Gastrocnemius medialis (tissue), 4 donors: Measurements from ENCODE around the gene LZTS2. TPM values are rescaled to one million over a fixed set of nuclear protein-coding genes. Genes with fewer than 3 reads are reported as not detected.

Experiments used
- ATAC-seq, 2 donors: fragments of 150-250 bp; one replicate each; pipeline ENCODE4 v1.9.1; 2016
- DNase-seq, 2 donors: peaks; one replicate each; pipeline ENCODE4 v3.0.0-alpha.2; 2019
- H3K27ac ChIP-seq, 4 donors: fragments of 200-600 bp; sonication (generic); 1 replicate in 1 of 4; 2 replicates in 3 of 4; pipeline ENCODE4 v1.5.1; 2016 to 2018; ENCODE audit warnings: mild to moderate bottlenecking in 2 of 4, moderate library complexity in 1 of 4
- H3K27me3 ChIP-seq, 3 donors: fragments of 200-600 bp; sonication (generic) in 2 of 3; 1 replicate in 1 of 3; 2 replicates in 2 of 3; pipeline versions ENCODE4 v1.5.1 to v1.6.0; 2016 to 2019; ENCODE audit warnings: mild to moderate bottlenecking in 1 of 3, moderate library complexity in 1 of 3
- H3K36me3 ChIP-seq, 2 donors: fragments of 200-600 bp; sonication (generic) in 1 of 2; one replicate each; pipeline ENCODE4 v1.5.1; 2017 to 2018
- H3K4me1 ChIP-seq, 2 donors: fragments of 200-600 bp; sonication (generic) in 1 of 2; one replicate each; pipeline ENCODE4 v1.5.1; 2016 to 2017; ENCODE audit warnings: mild to moderate bottlenecking in 2 of 2
- H3K4me3 ChIP-seq, 4 donors: fragments of 200-600 bp; sonication (generic) in 3 of 4; 1 replicate in 1 of 4; 2 replicates in 3 of 4; pipeline ENCODE4 v1.5.1; 2016 to 2019; ENCODE audit warnings: mild to moderate bottlenecking in 2 of 4
- H3K9me3 ChIP-seq, 3 donors: fragments of 200-600 bp; sonication (generic) in 2 of 3; 1 replicate in 1 of 3; 2 replicates in 2 of 3; pipeline ENCODE4 v1.5.1; 2016 to 2019
- POLR2A ChIP-seq, 2 donors: fragments of 450-650 bp; IDR thresholded peaks; one replicate each; pipeline ENCODE4 v1.6.1; 2017; ENCODE audit warnings: antibody characterized with exemption in 2 of 2, mild to moderate bottlenecking in 2 of 2, moderate library complexity in 2 of 2
- in situ Hi-C, 4 donors: fragments of 200-750 bp; cut with MboI; loops; one replicate each; pipeline versions ENCODE4 v1.15.0 to v1.8.0; 2017; ENCODE audit warnings: low sequenced_read_pairs in 4 of 4
- intact Hi-C: fragments of 100-400 bp; cut with DNase I; formaldehyde crosslinking; loops from one replicate; pipeline ENCODE4 v1.15.1; 2023; ENCODE audit warnings: low total_unique reads
- total RNA-seq, 4 donors: library from RNA; depleted of rRNA; stranded (reverse); fragments of >200 nt; gene quantifications; one replicate each; pipeline versions ENCODE4 v1.1.0 to v1.2.3, GENCODE V29; 2016
- TF ChIP-seq, protein P1 (sequence below), 5 experiments: fragments of 450-650 bp in 3 of 5; fragments of 200-600 bp in 2 of 5; sonication (generic) in 2 of 5; IDR thresholded peaks in 4 of 5; conservative IDR thresholded peaks in 1 of 5; 1 replicate in 4 of 5; 2 replicates in 1 of 5; pipeline ENCODE4 v1.5.1; 2016 to 2019; ENCODE audit warnings: antibody characterized with exemption in 5 of 5, mild to moderate bottlenecking in 3 of 5, moderate library complexity in 3 of 5

The LZTS2 gene
- total RNA-seq, 4 donors from 2014 or later, result 22.5 to 44.7 (median 26.7) TPM

DNA sequence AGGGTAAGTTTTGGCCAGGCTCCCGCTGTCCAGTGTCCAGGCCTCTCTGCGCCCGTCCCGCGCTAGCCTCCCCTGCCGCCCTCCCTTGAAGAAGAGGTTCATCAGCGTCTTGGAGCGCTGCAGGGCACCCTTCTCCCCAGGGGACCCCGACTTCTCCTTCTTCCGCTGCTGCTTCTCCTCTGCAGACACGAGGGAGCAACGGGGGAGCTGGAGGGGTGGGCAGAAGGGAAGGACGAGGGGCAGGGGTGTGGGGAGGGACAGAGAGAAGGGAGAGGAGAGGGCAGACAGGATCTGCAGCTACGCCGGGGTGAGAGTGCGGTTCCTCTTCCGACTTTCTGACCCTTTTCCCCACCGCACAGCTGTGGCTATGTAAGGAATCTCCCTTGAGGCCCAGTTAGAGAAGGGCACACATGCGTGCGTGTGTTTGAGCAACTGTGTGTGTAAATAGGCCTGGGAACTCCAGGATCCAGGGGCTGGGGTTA, 18.6 kb downstream of the LZTS2 start:
- in situ Hi-C loops, result no loop called here

DNA sequence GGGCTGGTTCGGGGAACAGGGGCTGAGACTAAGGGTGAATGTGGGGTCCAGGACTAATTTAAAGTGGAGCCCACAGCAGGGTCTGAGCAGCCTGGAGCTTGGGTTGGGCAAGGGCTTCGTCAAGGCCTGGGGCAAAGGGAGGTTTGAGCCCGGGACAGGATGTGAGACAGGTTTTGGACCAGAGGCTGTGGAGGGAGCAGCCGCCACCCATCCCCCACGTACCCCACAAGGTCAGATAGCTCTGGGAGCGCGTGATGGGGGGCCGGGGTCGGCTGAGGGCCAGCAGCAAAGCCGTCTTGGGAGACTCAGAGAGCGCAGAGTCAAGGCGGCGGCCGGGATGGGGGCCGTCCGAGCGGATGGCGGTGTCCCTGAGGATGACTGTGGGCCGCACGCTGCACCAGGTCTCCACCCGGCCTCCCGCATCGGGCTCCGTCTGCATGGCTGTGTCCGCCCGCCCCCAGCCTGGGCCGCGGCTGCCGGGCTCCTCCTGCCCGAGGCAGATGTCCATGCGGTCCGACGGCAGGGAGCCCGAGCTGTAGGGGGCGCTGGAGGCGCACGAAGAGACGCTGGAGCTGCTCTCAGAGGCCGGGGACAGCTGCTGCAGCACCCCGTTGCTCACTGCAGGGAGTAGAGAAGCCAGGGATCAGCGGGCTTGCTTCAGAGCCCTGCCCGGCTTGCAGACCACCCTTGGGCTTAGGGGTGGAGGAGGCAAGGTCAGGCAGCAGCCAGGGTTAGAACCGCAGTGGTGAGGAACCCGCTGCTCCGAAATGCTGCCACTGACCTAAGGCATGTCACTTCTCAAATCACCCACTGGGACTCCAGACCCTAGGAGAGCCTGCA, 19.2 kb downstream of the LZTS2 start:
- in situ Hi-C loops, result no loop called here
- no peak overlapping the region for H3K4me3 ChIP-seq

More for the DNA sequence above, 18.6 kb downstream of the LZTS2 start:
- Histone ChIP-seq H3K36me3 (no peaks in the 10 kb centered on the region), H3K27ac (peak overlapping the region in 3 of 4 donors; percentile 30 to 55 (median 39)), H3K4me1 (peaks cover 2 to 6% of the 10 kb centered on the region in 2 donors), H3K27me3 (no peaks in the 10 kb centered on the region), H3K9me3 (no peaks in the 10 kb centered on the region), H3K4me3 (no peak overlapping the region)
- ATAC-seq, result peak in 1 of 2 donors; percentile 29
- intact Hi-C loops, result no loop called here
- DNase-seq, result no peak
- TF ChIP-seq POLR2A (IDR thresholded peaks at IDR 0.05), result no peak
- TF ChIP-seq, protein P1, sequence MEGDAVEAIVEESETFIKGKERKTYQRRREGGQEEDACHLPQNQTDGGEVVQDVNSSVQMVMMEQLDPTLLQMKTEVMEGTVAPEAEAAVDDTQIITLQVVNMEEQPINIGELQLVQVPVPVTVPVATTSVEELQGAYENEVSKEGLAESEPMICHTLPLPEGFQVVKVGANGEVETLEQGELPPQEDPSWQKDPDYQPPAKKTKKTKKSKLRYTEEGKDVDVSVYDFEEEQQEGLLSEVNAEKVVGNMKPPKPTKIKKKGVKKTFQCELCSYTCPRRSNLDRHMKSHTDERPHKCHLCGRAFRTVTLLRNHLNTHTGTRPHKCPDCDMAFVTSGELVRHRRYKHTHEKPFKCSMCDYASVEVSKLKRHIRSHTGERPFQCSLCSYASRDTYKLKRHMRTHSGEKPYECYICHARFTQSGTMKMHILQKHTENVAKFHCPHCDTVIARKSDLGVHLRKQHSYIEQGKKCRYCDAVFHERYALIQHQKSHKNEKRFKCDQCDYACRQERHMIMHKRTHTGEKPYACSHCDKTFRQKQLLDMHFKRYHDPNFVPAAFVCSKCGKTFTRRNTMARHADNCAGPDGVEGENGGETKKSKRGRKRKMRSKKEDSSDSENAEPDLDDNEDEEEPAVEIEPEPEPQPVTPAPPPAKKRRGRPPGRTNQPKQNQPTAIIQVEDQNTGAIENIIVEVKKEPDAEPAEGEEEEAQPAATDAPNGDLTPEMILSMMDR (IDR thresholded peaks at IDR 0.05 in 4 of 5, conservative IDR thresholded peaks at IDR 0.05 in 1 of 5), result no peak

DNA sequence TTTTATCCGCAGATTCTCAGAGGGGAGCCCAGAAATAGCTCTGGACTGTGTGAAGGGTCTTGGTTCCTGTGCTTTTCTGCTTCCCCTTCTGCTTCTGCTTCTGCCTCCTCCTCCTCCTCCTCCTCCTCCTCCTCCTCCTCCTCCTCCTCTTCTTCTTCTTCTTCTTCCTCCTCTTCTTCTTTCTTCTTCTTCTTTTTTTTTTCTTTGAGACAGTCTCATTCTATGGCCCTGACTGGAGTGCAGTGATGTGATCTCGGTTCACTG, 19.8 kb downstream of the LZTS2 start:
- TF ChIP-seq, protein P1 (IDR thresholded peaks at IDR 0.05 in 4 of 5, conservative IDR thresholded peaks at IDR 0.05 in 1 of 5), result no peak
- no peak for TF ChIP-seq POLR2A (IDR thresholded peaks at IDR 0.05)
- ATAC-seq, result no peak
- in situ Hi-C loops (no loop called here), intact Hi-C loops (no loop called here)
- DNase-seq, result no peak
- Histone ChIP-seq H3K36me3 (no peaks in the 10 kb centered on the region), H3K4me3 (no peak overlapping the region), H3K4me1 (no peaks in the 10 kb centered on the region), H3K27ac (no peak overlapping the region), H3K27me3 (no peaks in the 10 kb centered on the region), H3K9me3 (no peaks in the 10 kb centered on the region)

More for the DNA sequence above, 19.2 kb downstream of the LZTS2 start:
- no peak for TF ChIP-seq POLR2A (IDR thresholded peaks at IDR 0.05)
- TF ChIP-seq, protein P1 (IDR thresholded peaks at IDR 0.05 in 4 of 5, conservative IDR thresholded peaks at IDR 0.05 in 1 of 5), result peak; percentile 18 to 66 (median 55)
- peak in 1 of 2 donors; percentile 56 for DNase-seq
- H3K4me1 ChIP-seq, result no peaks in the 10 kb centered on the region
- intact Hi-C loops, result no loop called here
- no peaks in the 10 kb centered on the region for H3K9me3 ChIP-seq
- H3K27me3 ChIP-seq, result no peaks in the 10 kb centered on the region
- no peaks in the 10 kb centered on the region for H3K36me3 ChIP-seq
- no peak for ATAC-seq
- H3K27ac ChIP-seq, result peak overlapping the region in 3 of 4 donors; percentile 4 to 55 (median 39)

DNA sequence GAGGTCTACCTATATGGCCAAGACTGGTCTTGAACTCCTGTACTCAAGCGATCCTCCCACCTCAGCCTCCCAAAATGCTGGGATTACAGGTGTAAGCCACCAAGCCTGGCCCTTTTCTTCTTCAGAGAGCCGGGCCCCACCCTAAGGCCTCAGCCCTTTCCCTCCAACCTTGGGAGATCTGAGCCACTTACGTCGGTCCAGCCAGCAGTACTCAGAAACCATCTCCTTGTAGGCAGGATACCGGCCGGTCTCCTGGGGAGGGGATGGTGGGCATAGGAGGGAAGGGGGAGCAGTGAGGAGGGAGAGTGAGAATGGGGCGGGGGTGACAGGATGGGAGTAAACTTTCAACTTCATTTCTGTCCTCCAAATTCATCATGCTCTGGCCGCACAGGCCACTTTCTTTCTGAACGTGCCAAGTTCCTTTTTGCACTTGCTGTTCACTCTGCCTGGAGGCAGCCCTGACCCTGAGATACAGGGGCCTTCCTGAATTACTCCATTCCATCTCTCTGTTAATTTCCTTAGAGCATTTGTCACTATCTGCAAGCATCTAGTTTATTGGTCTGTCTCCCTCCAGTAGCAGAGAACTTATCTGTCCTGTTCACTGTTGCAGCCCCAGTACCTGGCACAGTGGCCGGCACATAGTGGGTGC, 20.9 kb downstream of the LZTS2 start:
- no peak for TF ChIP-seq POLR2A (IDR thresholded peaks at IDR 0.05)
- TF ChIP-seq, protein P1 (IDR thresholded peaks at IDR 0.05 in 4 of 5, conservative IDR thresholded peaks at IDR 0.05 in 1 of 5), result no peak
- in situ Hi-C loops (no loop called here), intact Hi-C loops (no loop called here)
- Histone ChIP-seq H3K27me3 (no peaks in the 10 kb centered on the region), H3K4me3 (no peak overlapping the region), H3K9me3 (no peaks in the 10 kb centered on the region), H3K36me3 (no peaks in the 10 kb centered on the region), H3K27ac (no peak overlapping the region), H3K4me1 (no peaks in the 10 kb centered on the region)
- ATAC-seq (no peak), DNase-seq (no peak)
